Suprapubic skin (tissue), 3 donors: ENCODE data around the gene LCMT1.

Experiments used
- CTCF ChIP-seq, 2 donors: fragments of 200-600 bp in 1 of 2; fragments of 450-650 bp in 1 of 2; sonication (generic) in 1 of 2; IDR thresholded peaks; one replicate each; pipeline ENCODE4 v1.5.1; 2016 to 2019; ENCODE audit warnings: antibody characterized with exemption in 2 of 2, mild to moderate bottlenecking in 1 of 2, moderate library complexity in 1 of 2
- EP300 ChIP-seq: sonication (generic); formaldehyde crosslinking; IDR thresholded peaks from one replicate; pipeline ENCODE4 v1.6.1; 2017; ENCODE audit warnings: antibody characterized with exemption

DNA sequence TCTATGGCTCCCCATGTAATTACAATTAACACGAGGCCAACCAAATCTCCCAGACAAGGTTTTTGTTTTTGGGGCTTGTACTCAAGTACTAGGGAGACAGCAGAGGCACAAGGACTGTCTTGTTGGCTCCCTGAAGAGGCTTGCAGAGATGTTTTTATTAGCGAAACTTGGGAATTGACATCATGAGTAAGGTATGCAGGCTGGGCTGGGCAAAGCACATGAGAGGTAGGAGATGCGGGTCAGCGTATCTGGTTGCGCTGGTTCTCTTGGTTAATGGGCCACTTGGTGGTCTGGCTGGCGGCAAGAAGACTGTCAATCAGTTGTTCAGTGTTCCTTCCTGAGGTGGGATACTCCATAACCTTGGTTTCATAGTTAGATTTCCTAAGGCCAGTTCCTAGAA lies 28.9 kb downstream of the LCMT1 start:
- TF ChIP-seq EP300 (no peak), CTCF (IDR thresholded peaks at IDR 0.05) (no peak)
